GM12874 (cell line): ENCODE data around the gene CDKL4.

Source experiments
- CTCF ChIP-seq: IDR thresholded peaks from 2 replicates; pipeline ENCODE4 v1.5.1; 2011; ENCODE audit warnings: low read depth, mild to moderate bottlenecking, control low read depth, low read length, moderate library complexity; ENCODE audit not compliant: insufficient read depth

The CDKL4 gene

GRCh38 chr2:39243469-39244123, at the start of gene CDKL4:
Gene CDKL4, minus strand, starts transcription at chr2:39243970.
- TF ChIP-seq CTCF: no peak

GRCh38 chr2:39290433-39290832, 46.7 kb upstream of the CDKL4 start:
- TF ChIP-seq CTCF: no peak

- TF ChIP-seq CTCF: no peak
These were observed 45.8 kb upstream of the CDKL4 start for GRCh38 chr2:39289609-39290008.

- no peak for TF ChIP-seq CTCF
These were observed 39.8 kb upstream of the CDKL4 start for GRCh38 chr2:39283561-39283960.

- no peak for TF ChIP-seq CTCF
These were observed 37.6 kb upstream of the CDKL4 start for GRCh38 chr2:39281391-39281790.

GRCh38 chr2:39275016-39275415, 31.2 kb upstream of the CDKL4 start:
- no peak for TF ChIP-seq CTCF

GRCh38 chr2:39269941-39270340, 26.2 kb upstream of the CDKL4 start:
- TF ChIP-seq CTCF: no peak
